Measurements from ENCODE around the gene GPD2.

Gene GPD2

DNA sequence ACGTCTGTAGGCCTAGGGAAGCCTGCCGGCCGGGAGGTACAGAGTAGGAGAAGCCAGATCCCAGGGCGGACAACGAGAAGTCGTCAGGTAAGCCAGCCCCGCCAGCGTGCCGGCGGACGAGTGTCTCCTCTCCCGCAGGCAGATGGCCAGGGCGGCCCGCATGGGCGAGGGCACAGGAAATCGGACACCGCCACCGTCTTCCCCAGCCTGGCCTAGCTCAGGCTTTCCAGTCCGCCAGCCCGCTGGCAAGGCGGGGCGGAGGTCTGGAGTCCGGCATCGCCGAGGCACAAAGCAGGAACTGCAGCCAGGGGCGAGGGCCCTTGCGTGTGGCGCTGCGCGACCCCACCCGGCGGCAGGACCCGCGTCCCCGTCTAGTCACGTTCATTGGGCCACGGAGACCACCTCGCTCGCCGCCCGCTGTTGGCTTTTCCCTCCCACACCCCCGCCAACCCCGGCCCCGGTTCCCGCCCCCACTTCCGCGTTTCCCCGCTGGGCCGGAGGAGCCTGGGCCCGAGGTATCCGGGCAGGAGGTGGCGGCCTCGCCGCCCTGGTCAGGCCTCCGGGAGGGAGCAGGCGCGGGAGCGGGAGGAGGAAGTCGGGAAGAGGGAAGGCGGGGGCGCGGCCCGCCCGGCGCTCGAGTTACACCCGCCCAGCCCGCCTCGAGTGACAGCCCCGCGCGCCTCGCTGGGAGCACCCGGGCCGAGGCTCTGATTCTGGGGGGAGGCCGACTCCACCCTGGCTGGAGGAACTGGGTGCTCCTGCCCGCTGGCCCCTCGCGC is at the start of gene GPD2:
GPD2 (plus strand) TSS at position 662 of the 779 bp plus-strand sequence. CDS start 39,727 bp downstream, outside the sequence.
- DNase-seq = peak in 55 of 56 donors; percentile 20 to 92 (median 77)

DNA sequence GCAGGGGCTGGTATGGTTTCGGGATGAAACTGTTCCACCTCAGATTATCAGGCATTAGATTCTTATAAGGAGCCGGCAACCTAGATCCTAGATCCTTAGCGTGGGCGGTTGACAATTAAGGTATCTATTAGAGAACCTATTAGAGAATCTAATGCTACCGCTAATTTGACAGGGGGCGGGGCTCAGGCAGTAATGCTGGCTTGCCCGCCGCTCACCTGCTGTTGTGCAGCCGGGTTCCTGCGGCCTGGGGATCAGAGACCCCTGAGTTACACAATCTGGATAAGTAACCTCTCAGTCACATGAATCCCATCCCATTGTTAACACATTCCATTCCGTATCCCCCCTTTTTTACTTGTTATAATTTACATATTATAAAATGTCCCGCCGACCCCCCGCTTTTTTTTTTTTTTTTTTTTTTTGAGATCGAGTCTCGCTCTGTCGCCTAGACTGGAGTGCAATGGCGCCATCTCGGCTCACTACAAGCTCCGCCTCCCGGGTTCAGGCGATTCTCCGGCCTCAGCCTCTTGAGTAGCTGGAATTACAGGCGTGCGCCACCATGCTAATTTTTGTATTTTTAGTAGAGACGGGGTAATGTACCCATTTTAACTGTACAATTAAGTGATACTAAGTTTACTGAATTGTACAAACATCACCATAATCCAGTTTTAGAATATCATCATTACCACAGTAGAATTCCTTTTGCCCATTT is 42.0 kb upstream of the GPD2 start:
- DNase-seq = no peak

DNA sequence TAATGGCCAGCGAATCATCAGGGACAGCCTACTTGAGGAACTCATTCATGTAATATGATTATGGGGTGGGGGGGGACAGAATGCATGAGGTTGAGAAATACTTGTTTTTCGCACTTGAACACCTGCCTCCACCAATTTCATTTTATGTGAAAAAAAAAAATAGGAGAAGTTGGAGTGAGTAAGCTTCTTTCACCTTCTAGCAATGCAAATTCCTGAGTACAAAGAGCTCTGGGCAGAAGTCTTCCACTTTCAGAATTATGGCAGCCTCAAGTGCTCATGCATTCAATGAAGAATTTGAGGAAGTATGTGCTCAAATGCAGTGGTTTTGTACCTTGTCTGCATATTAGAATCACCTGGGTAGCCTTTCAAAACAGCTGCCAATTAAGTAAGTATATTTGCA is 40.1 kb upstream of the GPD2 start:
- DNase-seq = no peak

DNA sequence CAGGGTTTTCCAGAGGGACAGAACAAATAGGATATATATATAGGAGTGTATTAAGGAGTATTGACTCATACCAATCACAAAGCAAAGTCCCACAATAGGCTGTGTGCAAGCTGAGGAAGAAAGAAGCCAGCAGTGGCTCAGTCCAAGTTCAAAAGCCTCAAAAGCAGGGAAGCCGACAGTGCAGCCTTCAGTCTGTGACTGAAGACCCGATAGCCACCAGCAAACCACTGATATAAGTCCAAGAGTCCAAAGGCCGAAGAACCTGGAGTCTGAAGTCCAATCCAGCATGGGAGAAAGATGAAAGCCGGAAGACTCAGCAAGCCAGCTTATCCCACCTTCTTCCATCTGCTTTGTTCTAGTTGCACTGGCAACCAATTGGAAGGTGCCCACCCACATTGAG is 39.0 kb upstream of the GPD2 start:
- no peak for DNase-seq

DNA sequence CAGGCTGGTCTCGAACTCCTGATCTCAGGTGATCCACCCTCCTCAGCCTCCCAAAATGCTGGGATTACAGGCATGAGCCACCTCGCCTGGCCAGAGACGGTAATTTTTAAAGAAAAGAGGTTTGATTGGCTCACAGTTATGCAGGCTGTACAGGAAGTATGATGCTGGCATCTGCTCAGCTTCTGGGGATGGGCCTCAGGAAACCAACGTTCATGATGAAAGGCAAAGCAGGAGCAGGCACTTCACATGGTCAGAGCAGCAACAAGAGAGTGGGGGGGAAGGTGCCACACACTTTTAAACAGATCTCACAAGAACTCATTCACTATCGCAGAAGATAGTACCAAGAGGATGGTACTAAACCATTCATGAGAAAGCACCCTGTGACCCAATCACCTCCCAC is 38.0 kb upstream of the GPD2 start:
- DNase-seq = no peak

DNA sequence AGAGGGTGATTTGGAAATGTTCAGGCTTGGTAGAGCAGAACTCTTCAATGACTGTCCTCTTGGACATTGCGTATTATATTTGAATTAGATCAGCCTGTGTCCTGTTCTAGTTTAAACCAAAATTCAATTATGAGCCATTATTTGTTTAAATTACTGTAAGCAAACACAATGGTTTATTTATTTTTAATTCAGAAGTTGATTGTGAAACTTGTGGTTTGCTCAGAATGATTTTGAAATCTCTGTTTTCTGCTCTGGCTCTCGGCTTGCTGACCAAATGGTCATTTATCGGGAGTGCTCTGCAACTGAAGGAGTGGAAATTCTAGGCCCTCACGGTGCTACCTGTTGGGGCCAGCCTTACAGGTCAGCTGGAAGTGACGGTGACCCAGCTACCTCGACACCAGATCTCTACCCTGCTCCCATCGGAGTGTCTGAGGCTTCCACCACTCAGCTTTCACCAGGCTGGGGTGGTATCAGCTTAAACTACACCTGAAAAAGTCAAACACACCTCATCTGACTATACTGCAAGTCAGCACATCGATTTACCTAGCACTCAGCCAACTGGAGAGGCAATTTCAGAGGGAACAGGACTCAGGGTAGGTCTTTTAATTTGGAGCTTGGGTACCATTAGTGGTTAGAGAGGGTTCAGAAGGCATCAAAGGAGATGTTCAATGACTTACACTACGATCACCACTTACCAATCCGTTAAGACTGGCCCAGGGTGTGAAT is 36.8 kb upstream of the GPD2 start:
- DNase-seq = peak in 11 of 56 donors; percentile 2 to 43 (median 21)

DNA sequence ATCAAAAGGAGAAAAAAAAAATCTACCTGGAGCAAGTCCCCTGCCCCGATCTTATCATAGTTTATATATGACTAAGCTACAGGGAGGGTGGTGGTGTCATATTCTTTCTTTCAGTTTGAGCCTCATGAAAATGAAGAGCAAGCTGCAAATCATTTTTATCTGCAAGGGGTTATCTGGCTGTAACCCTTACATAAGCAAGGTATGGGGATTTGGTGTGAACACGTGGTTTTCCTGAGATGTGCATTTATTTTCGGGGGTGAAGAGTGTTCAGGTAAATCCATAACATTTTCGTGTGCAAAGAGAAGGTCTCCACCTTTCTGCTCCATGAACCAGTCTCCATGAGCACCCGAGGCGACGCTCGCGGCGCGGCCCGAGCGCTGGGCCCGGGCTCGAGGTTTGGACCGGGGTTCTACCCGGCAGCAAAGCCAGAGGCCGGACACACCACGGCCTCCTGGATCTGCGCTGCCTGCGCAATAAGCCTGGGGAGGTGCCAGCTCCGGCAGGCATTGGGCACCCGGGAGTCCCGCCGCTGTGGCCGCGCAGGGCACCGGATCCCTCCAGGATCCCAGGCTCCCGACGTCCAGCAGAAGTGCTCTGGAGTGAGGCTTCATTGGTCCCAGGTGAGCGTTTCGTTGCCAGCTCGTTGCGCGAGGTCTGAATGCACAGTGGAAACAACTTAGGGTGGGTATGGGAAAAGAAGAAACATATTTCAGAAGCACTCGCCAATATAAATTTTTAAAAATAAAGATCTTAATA is 36.1 kb upstream of the GPD2 start:
- peak in 54 of 56 donors; percentile 22 to 96 (median 78) for DNase-seq

DNA sequence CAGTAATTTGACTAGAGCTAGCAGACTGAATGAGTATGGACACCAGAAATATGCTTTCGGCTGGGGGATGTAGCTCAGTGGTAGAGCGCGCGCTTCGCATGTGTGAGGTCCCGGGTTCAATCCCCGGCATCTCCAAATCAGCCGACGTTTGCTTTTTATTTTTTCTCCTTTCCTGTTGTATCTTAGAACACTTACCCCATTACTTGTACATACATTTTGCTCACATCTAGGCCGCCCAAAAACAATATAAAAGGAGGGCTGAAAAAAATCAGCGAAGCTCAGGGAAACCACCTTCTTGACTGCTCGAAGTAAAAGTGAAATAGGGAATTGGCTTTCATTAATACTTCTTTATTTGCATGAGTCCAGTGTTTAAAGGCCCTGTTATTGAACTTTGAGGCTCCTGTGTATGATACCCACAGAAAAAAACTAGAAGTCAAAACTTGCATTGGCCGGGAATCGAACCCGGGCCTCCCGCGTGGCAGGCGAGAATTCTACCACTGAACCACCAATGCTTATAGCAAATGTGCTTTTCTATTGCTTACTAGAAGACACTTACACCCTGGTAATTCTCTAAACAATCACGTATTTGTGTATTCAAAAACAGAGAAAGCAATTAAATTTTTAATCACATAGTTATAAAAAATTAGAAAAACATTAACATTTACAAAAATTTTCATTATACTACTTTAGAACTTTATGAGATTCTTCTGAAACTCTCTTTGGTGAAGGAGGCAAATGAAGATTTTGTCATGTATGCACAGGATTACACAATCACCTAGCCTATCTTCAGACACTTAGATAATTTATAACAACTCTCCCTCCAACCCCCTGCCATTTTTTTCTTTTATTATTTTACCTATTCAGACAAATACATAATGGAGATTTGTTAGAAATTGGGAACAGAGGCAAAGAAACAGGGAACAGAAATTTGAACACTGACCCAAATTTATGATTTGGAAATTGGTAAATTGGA is 35.2 kb upstream of the GPD2 start:
- peak in 52 of 56 donors; percentile 1 to 96 (median 78) for DNase-seq

DNA sequence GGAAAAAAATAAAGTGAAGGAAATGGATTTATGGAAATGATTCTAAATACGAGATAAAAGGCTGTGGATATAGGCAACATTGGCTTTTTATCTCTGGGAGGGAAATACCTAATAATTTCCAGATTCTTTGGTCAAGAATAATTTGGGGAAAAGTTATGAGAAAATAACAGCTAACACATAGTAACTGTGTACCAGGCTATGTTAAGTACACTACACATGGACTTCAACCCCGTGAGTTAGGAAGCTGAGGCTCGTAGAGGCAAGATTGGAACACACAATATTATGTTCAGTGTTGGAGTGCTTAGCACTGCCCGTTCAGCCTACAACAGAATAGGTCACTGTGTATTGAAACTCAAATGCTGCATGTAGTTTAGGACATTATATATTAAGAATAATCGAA is 34.3 kb upstream of the GPD2 start:
- no peak for DNase-seq

DNA sequence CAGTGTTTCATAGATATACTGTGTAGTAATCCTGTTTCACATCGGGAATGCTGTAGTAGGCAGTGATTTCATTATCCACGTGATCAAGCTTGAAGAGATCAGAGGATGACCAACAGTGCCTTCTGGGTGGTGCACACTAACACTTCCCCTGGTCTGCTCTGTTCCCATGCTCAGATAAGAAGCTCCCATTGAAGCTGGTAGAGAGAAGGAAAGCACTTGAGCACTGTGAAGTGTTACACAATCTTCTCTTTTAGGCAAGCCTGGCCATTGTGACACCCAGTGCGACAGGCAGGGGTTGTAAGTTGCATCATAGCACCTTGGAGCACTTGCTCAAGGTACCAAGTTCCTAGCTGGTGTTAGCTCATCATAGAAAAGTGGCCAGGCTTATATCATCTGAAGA is 30.6 kb upstream of the GPD2 start:
- DNase-seq = no peak

DNA sequence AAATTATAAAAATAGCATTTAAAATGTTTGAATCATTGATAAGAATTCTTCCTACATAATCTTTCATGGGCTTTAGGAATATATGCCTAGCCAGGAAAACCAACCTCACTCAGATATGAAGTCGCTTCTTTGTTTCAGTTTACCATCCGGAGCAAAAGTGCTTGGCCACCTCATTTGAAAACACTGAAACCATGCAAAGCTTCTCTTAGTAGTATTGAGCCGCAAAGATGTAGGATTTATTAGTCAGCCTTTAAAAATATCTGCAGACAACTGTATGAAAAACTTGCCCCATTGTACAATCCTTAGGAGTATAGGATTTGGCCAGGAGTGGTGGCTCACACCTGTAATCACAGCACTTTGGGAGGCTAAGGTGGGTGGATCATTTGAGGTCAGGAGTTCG is 24.3 kb upstream of the GPD2 start:
- no peak for DNase-seq

DNA sequence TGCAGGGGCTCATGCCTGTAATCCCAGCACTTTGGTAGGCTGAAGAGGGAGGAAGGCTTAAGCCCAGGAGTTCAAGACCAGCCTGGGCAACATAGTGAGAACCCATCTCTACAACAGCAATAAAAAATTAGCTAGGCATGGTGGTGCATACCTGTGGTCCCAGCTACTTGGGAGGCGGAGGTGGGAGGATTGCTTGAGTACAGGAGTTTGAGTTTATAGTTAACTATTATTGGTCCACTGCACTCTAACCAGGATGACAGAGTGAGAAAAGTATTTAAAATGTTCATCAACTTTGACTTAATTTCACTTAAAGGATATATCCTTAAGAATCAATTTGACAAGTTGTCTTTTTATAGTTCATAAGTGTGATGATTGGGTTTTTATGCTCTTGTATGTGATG is 14.3 kb upstream of the GPD2 start:
- DNase-seq = no peak

DNA sequence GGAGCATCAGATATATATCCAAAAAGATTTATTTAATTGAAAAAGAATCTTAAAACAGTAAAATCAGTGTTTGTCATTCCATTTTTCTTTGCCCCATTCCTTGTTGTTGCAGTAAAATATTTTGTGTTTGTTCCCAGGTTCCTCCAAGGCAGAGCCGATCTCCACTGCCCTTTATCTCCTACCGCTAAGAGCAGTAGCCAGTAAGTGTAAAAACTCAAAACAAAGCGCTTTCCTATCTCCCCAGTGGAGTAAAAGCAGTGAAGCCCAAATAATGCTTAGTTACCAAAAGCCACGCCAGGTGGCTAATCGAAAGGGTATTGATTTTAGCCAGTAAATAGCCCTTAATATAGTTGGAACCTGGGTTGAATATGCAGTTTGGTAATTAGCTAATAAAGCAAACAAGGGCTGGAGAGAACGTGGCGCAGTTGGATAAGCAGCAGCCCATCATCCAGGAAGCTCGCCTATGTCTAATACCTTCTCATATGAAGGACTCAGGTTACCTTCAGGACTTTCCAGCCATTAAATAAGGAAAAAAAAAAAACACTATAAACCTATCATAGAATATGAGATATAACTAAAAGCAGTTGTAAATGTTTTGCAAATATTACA is 12.4 kb upstream of the GPD2 start:
- DNase-seq = no peak

DNA sequence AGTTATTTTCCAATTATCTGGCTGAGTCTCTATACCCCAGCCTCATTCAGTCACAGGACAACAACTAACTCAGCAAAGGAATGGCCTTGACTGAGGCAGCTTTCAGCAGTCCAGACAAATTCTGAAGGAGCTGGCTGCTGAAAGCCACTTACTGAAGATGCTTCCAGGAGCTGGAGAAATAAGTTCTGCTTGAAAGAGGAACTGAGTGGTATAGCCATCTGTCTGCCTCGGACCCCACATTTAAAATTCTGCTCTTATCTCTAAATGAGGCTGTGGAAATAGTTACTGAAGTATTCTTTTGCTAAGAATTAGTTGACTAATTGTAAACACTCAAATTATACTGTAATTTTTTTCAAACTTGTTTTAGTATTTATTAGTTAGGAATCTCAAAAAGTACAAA is 9.1 kb upstream of the GPD2 start:
- no peak for DNase-seq

DNA sequence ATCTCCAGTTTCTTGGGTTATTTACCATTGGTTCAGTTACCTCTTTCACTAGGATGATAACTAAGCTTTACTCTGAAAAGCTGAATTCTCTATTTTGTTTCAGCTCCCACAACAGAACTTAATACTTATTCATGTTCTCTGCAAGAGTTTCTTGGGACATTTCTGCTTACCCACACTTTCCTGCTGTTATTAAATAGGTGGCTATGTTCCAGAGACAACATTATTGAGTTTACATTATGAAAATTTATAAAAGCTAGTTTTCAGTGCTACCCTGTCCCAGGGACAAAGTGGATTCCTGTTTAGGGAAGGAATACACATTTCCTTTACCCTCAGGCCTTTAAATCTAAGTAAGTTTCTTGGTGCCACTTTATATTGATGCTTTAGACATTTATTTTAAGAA is 7.0 kb upstream of the GPD2 start:
- DNase-seq = no peak

DNA sequence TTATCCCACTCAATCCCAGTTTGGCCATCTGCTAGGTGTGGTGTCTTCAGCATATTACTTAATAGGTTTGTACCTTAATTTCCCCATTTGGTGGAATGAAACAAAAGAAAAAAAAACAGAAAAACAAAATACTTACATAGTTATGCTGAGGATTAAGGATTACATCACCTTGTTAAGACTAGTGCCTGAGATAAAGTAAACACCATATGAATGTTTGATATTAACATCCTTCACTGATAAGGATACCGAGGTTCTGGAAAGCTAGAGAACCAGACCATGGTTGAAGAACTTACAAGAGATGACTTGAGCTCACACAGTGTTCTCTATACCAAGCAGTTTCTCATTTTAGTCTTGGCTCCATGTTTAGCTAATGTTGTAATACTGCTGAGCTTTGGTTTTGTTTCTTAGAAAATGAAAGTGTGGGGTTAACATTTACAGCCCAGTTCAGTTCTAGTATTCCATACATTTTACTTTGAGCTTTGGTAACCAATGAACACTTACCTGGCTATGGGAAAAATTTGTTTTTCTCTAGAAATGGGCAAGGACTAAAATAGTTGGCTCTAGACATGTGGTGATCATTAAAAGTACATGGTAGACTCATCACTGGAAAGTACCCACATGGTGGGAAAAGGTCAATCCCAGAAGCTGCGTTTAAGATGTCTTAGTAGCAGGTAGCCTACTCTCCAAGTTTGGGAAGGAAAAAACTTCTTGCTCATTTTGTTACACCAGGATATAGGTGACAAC is 5.8 kb upstream of the GPD2 start:
- no peak for DNase-seq

DNA sequence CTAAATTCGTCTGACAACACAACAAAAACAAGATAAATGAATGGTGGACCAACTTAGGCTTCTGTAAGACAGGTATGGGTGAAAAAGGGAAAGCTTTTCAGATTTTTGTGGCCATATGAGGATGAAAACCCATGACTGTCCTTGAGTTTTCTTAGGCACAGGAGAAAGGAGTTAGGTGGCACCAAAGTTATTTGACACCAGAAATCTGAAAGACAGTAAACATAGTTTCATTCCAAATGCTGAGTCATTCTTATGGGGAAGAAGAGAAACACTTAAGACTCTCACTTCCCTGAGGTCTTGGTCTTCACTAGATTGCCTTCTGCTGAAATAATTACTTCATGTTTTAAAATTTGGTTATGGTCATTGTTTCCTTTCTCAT is 5.2 kb upstream of the GPD2 start:
- DNase-seq = no peak

DNA sequence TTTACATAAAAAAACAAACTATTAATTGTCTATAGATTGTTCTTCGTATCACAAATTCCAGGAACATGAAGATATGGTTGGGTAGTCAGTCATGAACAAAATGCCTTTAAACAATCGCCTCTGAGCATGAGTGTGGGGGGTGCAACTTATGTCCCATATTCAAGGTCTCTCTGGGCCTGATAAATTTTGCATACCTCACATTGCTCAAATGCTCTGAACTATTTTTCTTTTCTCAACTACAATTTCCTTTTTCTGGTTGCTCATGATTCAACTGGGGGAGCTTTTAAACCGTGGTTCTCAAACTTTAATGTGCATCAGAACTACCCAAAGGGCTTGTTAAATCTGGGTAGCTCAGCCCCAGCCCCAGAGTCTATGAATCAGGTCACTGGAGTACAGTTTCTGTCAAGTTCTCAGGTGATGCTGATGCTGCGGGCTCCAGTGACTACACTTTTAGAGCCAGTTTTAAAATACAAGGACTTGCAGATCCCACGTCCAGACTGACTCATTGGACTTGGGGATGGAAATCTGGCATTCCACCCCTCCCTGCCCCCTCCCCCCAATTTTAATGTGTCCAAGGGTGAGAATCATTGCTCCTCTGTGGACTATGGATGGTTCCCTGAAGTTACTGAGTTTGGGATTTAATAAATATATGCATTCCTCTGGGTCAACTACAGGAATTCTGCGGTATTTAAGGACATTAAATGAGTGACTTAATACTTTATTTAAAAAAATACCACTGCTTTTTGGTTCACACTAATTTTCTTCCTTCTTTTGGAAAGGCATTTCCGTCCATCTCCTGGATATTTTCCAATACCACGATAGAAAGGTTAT is 1.5 kb upstream of the GPD2 start:
- DNase-seq = no peak
